Testis (tissue), 3 donors: ENCODE results near the gene ATXN7L1. TPM values are rescaled to one million over a fixed set of nuclear protein-coding genes. Genes with fewer than 3 reads are reported as not detected.

Experiments used
- DNase-seq: peaks from one replicate; pipeline ENCODE4 v3.0.0-alpha.2; 2019
- H3K27ac ChIP-seq, 2 donors: fragments of 200-600 bp; sonication (generic); one replicate each; pipeline ENCODE4 v1.5.1; 2019
- H3K27me3 ChIP-seq: fragments of 200-600 bp; sonication (generic); one replicate; pipeline ENCODE4 v1.5.1; 2019
- H3K36me3 ChIP-seq: fragments of 200-600 bp; sonication (generic); one replicate; pipeline ENCODE4 v1.5.1; 2017; ENCODE audit warnings: low read depth; ENCODE audit errors: missing control alignments
- H3K4me1 ChIP-seq: fragments of 200-600 bp; sonication (generic); one replicate; pipeline ENCODE4 v1.5.1; 2019
- H3K4me3 ChIP-seq, 2 donors: fragments of 200-600 bp; sonication (generic); one replicate each; pipeline ENCODE4 v1.5.1; 2017 to 2019
- H3K9me3 ChIP-seq: fragments of 200-600 bp; sonication (generic); one replicate; pipeline ENCODE4 v1.5.1; 2017
- POLR2A ChIP-seq: fragments of 450-650 bp; IDR thresholded peaks from one replicate; pipeline ENCODE4 v1.6.1; 2017; ENCODE audit warnings: antibody characterized with exemption, mild to moderate bottlenecking, moderate library complexity
- WGBS, 2 donors: methylation state at CpG; one replicate each; pipeline ENCODE4 v1.1.5; 2018; 5-methylcytosine and 5-hydroxymethylcytosine counted together
- intact Hi-C: fragments of 100-400 bp; cut with DNase I; formaldehyde crosslinking; loops from one replicate; pipeline ENCODE4 v1.15.1; 2023; ENCODE audit warnings: low total_unique reads
- polyA plus RNA-seq: library from polyadenylated mRNA; stranded (reverse); fragments of 350-450 nt; fragmentation: Illumina TruSeq; extraction: RNeasy Lipid Tissue Mini Kit (QIAGEN cat#74804); gene quantifications from one replicate; pipeline ENCODE4 v1.2.3, GENCODE V29; 2014; ENCODE audit warnings: low read depth, low replicate concordance; ENCODE audit not compliant: insufficient read depth
- total RNA-seq, 2 donors: library from RNA; depleted of rRNA; stranded (reverse); fragments of >200 nt; gene quantifications; one replicate each; pipeline ENCODE4 v1.2.3, GENCODE V29; 2016
- TF ChIP-seq, protein P1 (sequence below), 3 experiments: fragments of 450-650 bp in 2 of 3; fragments of 200-600 bp in 1 of 3; sonication (generic) in 1 of 3; IDR thresholded peaks; one replicate each; pipeline ENCODE4 v1.5.1; 2016 to 2019; ENCODE audit warnings: antibody characterized with exemption in 3 of 3, mild to moderate bottlenecking in 2 of 3, moderate library complexity in 1 of 3

The ATXN7L1 gene
- total and polyA plus RNA-seq, 3 donors from 2014 or later, result 35.7 to 61.7 (median 35.9) TPM

GRCh38 chr7:105829681-105830322, 46.6 kb downstream of the ATXN7L1 start:
- Histone ChIP-seq H3K4me1 (no peaks in the 10 kb centered on the region), H3K36me3 (no peaks in the 10 kb centered on the region), H3K4me3 (no peak overlapping the region), H3K9me3 (no peaks in the 10 kb centered on the region), H3K27me3 (no peaks in the 10 kb centered on the region), H3K27ac (no peak overlapping the region)
- intact Hi-C loops, result no loop called here
- WGBS, 2 donors, result 69 to 76% methylated on average over 5 of the region's 5 CpGs
- DNase-seq, result no peak
- no peak for TF ChIP-seq POLR2A
- TF ChIP-seq, protein P1, sequence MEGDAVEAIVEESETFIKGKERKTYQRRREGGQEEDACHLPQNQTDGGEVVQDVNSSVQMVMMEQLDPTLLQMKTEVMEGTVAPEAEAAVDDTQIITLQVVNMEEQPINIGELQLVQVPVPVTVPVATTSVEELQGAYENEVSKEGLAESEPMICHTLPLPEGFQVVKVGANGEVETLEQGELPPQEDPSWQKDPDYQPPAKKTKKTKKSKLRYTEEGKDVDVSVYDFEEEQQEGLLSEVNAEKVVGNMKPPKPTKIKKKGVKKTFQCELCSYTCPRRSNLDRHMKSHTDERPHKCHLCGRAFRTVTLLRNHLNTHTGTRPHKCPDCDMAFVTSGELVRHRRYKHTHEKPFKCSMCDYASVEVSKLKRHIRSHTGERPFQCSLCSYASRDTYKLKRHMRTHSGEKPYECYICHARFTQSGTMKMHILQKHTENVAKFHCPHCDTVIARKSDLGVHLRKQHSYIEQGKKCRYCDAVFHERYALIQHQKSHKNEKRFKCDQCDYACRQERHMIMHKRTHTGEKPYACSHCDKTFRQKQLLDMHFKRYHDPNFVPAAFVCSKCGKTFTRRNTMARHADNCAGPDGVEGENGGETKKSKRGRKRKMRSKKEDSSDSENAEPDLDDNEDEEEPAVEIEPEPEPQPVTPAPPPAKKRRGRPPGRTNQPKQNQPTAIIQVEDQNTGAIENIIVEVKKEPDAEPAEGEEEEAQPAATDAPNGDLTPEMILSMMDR (IDR thresholded peaks at IDR 0.05), result no peak

DNA sequence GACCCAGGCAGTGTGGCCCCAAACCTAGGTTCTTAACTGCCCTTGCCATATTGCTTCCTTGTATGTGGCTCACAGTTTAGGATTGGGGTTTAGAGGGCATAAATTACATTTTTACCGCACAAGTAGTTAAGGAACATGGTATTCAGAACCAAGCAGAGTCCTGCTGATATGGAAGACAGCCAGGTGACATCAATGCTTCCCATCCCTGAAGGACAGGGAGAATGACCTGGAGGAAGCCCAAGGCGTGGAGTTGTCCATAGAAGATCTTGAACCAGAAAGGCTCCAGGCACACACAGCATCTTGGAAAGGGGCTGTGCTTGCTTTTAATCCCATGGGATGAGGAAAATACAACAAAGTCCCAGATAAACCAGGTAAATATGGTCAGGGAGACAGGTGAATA, 48.3 kb downstream of the ATXN7L1 start:
- TF ChIP-seq POLR2A, result no peak
- TF ChIP-seq, protein P1 (IDR thresholded peaks at IDR 0.05), result no peak
- intact Hi-C loops, result no loop called here
- no peaks in the 10 kb centered on the region for H3K9me3 ChIP-seq
- H3K36me3 ChIP-seq, result no peaks in the 10 kb centered on the region
- no peak overlapping the region for H3K27ac ChIP-seq
- no peak for DNase-seq
- no peaks in the 10 kb centered on the region for H3K27me3 ChIP-seq
- H3K4me3 ChIP-seq, result no peak overlapping the region
- 58 to 92% methylated on average over 2 of the region's 2 CpGs for WGBS, 2 donors
- no peaks in the 10 kb centered on the region for H3K4me1 ChIP-seq

GRCh38 chr7:105827151-105827875, 49.1 kb downstream of the ATXN7L1 start:
- Histone ChIP-seq H3K27ac (no peak overlapping the region), H3K27me3 (no peaks in the 10 kb centered on the region), H3K4me3 (no peak overlapping the region), H3K4me1 (no peaks in the 10 kb centered on the region), H3K36me3 (no peaks in the 10 kb centered on the region), H3K9me3 (no peaks in the 10 kb centered on the region)
- WGBS, 2 donors, result 94 to 98% methylated on average over 7 of the region's 7 CpGs
- DNase-seq, result no peak
- intact Hi-C loops, result no loop called here
- TF ChIP-seq POLR2A, result no peak
- TF ChIP-seq, protein P1 (IDR thresholded peaks at IDR 0.05), result no peak

GRCh38 chr7:105826143-105826542, 50.3 kb downstream of the ATXN7L1 start:
- Histone ChIP-seq H3K4me1 (no peaks in the 10 kb centered on the region), H3K9me3 (no peaks in the 10 kb centered on the region), H3K27me3 (no peaks in the 10 kb centered on the region), H3K27ac (no peak overlapping the region), H3K36me3 (no peaks in the 10 kb centered on the region), H3K4me3 (no peak overlapping the region)
- no peak for TF ChIP-seq POLR2A
- TF ChIP-seq, protein P1 (IDR thresholded peaks at IDR 0.05), result no peak
- intact Hi-C loops, result no loop called here
- no peak for DNase-seq
